SU-DHL-6 (cell line): Measurements from ENCODE around the gene GNRH2.
"Not testable (repeated sequence)": the region's sequence is repeated elsewhere in the genome, so short reads cannot be mapped to it uniquely, and the experiment has no call there.

Source experiments
- H2AFZ ChIP-seq: fragments of 200-600 bp; sonication (generic); 2 replicates; pipeline ENCODE4 v1.6.1; 2014; ENCODE audit warnings: low read depth, mild to moderate bottlenecking, moderate library complexity, mixed read lengths, antibody characterized with exemption, low read length; ENCODE audit not compliant: severe bottlenecking
- H3F3A ChIP-seq: fragments of 200-600 bp; shearing (Covaris generic); 2 replicates; pipeline ENCODE4 v1.6.0; 2016; ENCODE audit warnings: antibody characterized with exemption, mild to moderate bottlenecking; ENCODE audit not compliant: insufficient read depth
- H3K27ac ChIP-seq: fragments of 200-600 bp; sonication (generic); 2 replicates; pipeline ENCODE4 v1.5.1; 2016; ENCODE audit warnings: low read depth, mild to moderate bottlenecking, low read length, moderate library complexity, mixed read lengths
- H3K27me3 ChIP-seq: fragments of 200-600 bp; sonication (generic), shearing (Covaris generic); 2 replicates; pipeline ENCODE4 v1.6.0; 2014; ENCODE audit warnings: mild to moderate bottlenecking, low read length
- H3K36me3 ChIP-seq: fragments of 200-600 bp; sonication (generic); 2 replicates; pipeline ENCODE4 v1.6.1; 2014; ENCODE audit warnings: mild to moderate bottlenecking, low read length, mixed read lengths
- H3K4me2 ChIP-seq: fragments of 300-600, 200-600 bp; shearing (Covaris generic), sonication (generic); 2 replicates; pipeline ENCODE4 v1.6.0; 2014; ENCODE audit warnings: low read length, low read depth, mild to moderate bottlenecking; ENCODE audit not compliant: poor library complexity, severe bottlenecking
- H3K4me3 ChIP-seq: fragments of 200-600 bp; sonication (generic); 2 replicates; pipeline ENCODE4 v1.5.1; 2014; ENCODE audit warnings: antibody characterized with exemption, low read length, mild to moderate bottlenecking, mixed read lengths; ENCODE audit not compliant: insufficient read depth, poor library complexity, severe bottlenecking
- H3K79me2 ChIP-seq: fragments of 200-600 bp; sonication (generic); 2 replicates; pipeline ENCODE4 v1.6.1; 2014; ENCODE audit warnings: mild to moderate bottlenecking, low read length, moderate library complexity; ENCODE audit not compliant: insufficient read depth
- H3K9ac ChIP-seq: fragments of 200-600 bp; sonication (generic); 2 replicates; pipeline ENCODE4 v1.7.0; 2014; ENCODE audit warnings: mild to moderate bottlenecking, low read length
- H3K9me2 ChIP-seq: fragments of 200-600 bp; sonication (generic); replicated peaks from 2 replicates; pipeline ENCODE4 v1.6.1; 2014; ENCODE audit warnings: low read length; ENCODE audit not compliant: insufficient read depth
- H3K9me3 ChIP-seq: fragments of 200-600 bp; sonication (generic); 2 replicates; pipeline ENCODE4 v1.6.1; 2014; ENCODE audit warnings: low read length, mixed read lengths; ENCODE audit not compliant: insufficient read depth
- H4K20me1 ChIP-seq: fragments of 200-600 bp; sonication (generic); 2 replicates; pipeline ENCODE4 v1.6.1; 2014; ENCODE audit warnings: low read depth, mild to moderate bottlenecking, antibody characterized with exemption, low read length, moderate library complexity, mixed read lengths
- CTCF ChIP-seq: fragments of 200-600 bp; sonication (generic); IDR thresholded peaks from one replicate; pipeline ENCODE4 v1.5.1; 2017; ENCODE audit warnings: antibody characterized with exemption, mild to moderate bottlenecking, low read length, moderate library complexity; ENCODE audit not compliant: insufficient read depth, poor library complexity, severe bottlenecking
- EZH2phosphoT487 ChIP-seq: fragments of 200-600 bp; sonication (generic), shearing (Covaris generic); conservative IDR thresholded peaks from 2 replicates; pipeline ENCODE4 v1.6.1; 2018; ENCODE audit warnings: mild to moderate bottlenecking, antibody characterized with exemption, low read length, moderate library complexity, mixed read lengths

The GNRH2 gene

GRCh38 chr20:3072530-3073250, 29.3 kb downstream of the GNRH2 start:
- Histone ChIP-seq H2AFZ (no peak overlapping the region), H3F3A (no peaks in the 10 kb centered on the region), H3K4me2 (no peak overlapping the region), H3K36me3 (no peaks in the 10 kb centered on the region), H3K27ac (no peak overlapping the region), H4K20me1 (no peaks in the 10 kb centered on the region), H3K79me2 (no peaks in the 10 kb centered on the region), H3K9me3 (no peaks in the 10 kb centered on the region), H3K4me3 (no peak overlapping the region), H3K9me2 (no peaks in the 10 kb centered on the region), H3K27me3 (no peaks in the 10 kb centered on the region), H3K9ac (no peak overlapping the region)
- TF ChIP-seq EZH2phosphoT487 (no peak), CTCF (no peak)

- not testable (repeated sequence) for H3K4me2 ChIP-seq, H3K27me3 ChIP-seq, H3K9ac ChIP-seq
These were observed 29.8 kb downstream of the GNRH2 start for GRCh38 chr20:3073251-3073643.

GRCh38 chr20:3074812-3075211, 31.4 kb downstream of the GNRH2 start:
- no peak overlapping the region for H3K9ac ChIP-seq
- no peak overlapping the region for H3K4me2 ChIP-seq
- H3K36me3 ChIP-seq = no peaks in the 10 kb centered on the region
- TF ChIP-seq EZH2phosphoT487 = no peak
- no peak for TF ChIP-seq CTCF
- H3K27me3 ChIP-seq = no peaks in the 10 kb centered on the region
- no peak overlapping the region for H3K27ac ChIP-seq
- H3F3A ChIP-seq = no peaks in the 10 kb centered on the region
- H3K4me3 ChIP-seq = no peak overlapping the region
- no peaks in the 10 kb centered on the region for H3K9me2 ChIP-seq
- no peak overlapping the region for H2AFZ ChIP-seq
- no peaks in the 10 kb centered on the region for H4K20me1 ChIP-seq
- H3K79me2 ChIP-seq = no peaks in the 10 kb centered on the region
- no peaks in the 10 kb centered on the region for H3K9me3 ChIP-seq

More at GRCh38 chr20:3073251-3073643, 29.8 kb downstream of the GNRH2 start:
- not testable (repeated sequence) for H3K4me3 ChIP-seq, H3K79me2 ChIP-seq, H3K9me3 ChIP-seq, H2AFZ ChIP-seq, H4K20me1 ChIP-seq, H3K9me2 ChIP-seq, H3F3A ChIP-seq, H3K36me3 ChIP-seq, H3K27ac ChIP-seq

- not testable (repeated sequence) for H2AFZ ChIP-seq, H3K36me3 ChIP-seq, H3F3A ChIP-seq, H4K20me1 ChIP-seq, H3K9me2 ChIP-seq, H3K9ac ChIP-seq, H3K9me3 ChIP-seq, H3K4me3 ChIP-seq, H3K79me2 ChIP-seq, H3K27ac ChIP-seq, H3K4me2 ChIP-seq, H3K27me3 ChIP-seq
These were observed 31.9 kb downstream of the GNRH2 start for GRCh38 chr20:3075315-3075714.
